GM18907 (cell line): ENCODE data around the gene PHF2.

Source experiments
- ATAC-seq: cut with Tn5 transposase; IDR thresholded peaks from one replicate; pipeline ENCODE4 v1.9.1; 2021; ENCODE audit warnings: mild to moderate bottlenecking, moderate library complexity; ENCODE audit not compliant: unreplicated experiment

PHF2 gene

GRCh38 chr9:93648181-93648580 lies 71.8 kb downstream of the PHF2 start:
- ATAC-seq: no peak

GRCh38 chr9:93648836-93649235 lies 72.5 kb downstream of the PHF2 start:
- ATAC-seq: no peak

GRCh38 chr9:93649610-93650261 lies 73.4 kb downstream of the PHF2 start:
- ATAC-seq: no peak

GRCh38 chr9:93650448-93650847 lies 74.1 kb downstream of the PHF2 start:
- ATAC-seq: no peak

- ATAC-seq: no peak
Observed at GRCh38 chr9:93651521-93651950, 75.2 kb downstream of the PHF2 start.

GRCh38 chr9:93652604-93653592 lies 76.5 kb downstream of the PHF2 start:
- no peak for ATAC-seq

- ATAC-seq: no peak
Observed at GRCh38 chr9:93653760-93654159, 77.4 kb downstream of the PHF2 start.

- no peak for ATAC-seq
Observed at GRCh38 chr9:93654351-93654961, 78.1 kb downstream of the PHF2 start.

GRCh38 chr9:93655621-93656425 lies 79.4 kb downstream of the PHF2 start:
- ATAC-seq: no peak

GRCh38 chr9:93656426-93657239 lies 80.2 kb downstream of the PHF2 start:
- ATAC-seq: no peak

GRCh38 chr9:93657331-93658111 lies 81.1 kb downstream of the PHF2 start:
- no peak for ATAC-seq

- ATAC-seq: no peak
Observed at GRCh38 chr9:93658184-93658925, 82.0 kb downstream of the PHF2 start.

GRCh38 chr9:93659044-93659836 lies 82.9 kb downstream of the PHF2 start:
- no peak for ATAC-seq

- ATAC-seq: no peak
Observed at GRCh38 chr9:93659837-93660177, 83.4 kb downstream of the PHF2 start.

- ATAC-seq: no peak
Observed at GRCh38 chr9:93660352-93661046, 84.1 kb downstream of the PHF2 start.

GRCh38 chr9:93661591-93661990 lies 85.2 kb downstream of the PHF2 start:
- no peak for ATAC-seq

- no peak for ATAC-seq
Observed at GRCh38 chr9:93662016-93662638, 85.7 kb downstream of the PHF2 start.
